ENCODE measurements around the gene JPH3. TPM values are rescaled to one million over a fixed set of nuclear protein-coding genes. Genes with fewer than 3 reads are reported as not detected.

Gene JPH3
- total RNA-seq, 1 experiment from 2014 or later = 1.4 TPM

GRCh38 chr16:87742781-87743490 is 140.6 kb downstream of the JPH3 start:
- CTCF ChIA-PET = no interaction called here
- Histone ChIP-seq H3K27ac (ENCODE audit: low read depth, low read length, poor library complexity, severe bottlenecking) (no peak overlapping the region), H3K36me3 (ENCODE audit: insufficient read depth, low read length, poor library complexity, severe bottlenecking) (peaks cover 30% of the 10 kb centered on the region), H3K9me3 (ENCODE audit: low read depth, low read length, poor library complexity, severe bottlenecking) (no peaks in the 10 kb centered on the region), H3K4me1 (ENCODE audit: insufficient read depth, low read length, poor library complexity, severe bottlenecking) (peaks cover 6% of the 10 kb centered on the region), H3K27me3 (replicated peaks; ENCODE audit: insufficient read depth, low read depth, low read length, poor library complexity) (no peaks in the 10 kb centered on the region), H3K4me3 (ENCODE audit: low read depth, low read length, poor library complexity, severe bottlenecking) (no peak overlapping the region)
- DNase-seq (ENCODE audit: low spot score) = peak; percentile 53
- TF ChIP-seq, protein P1, sequence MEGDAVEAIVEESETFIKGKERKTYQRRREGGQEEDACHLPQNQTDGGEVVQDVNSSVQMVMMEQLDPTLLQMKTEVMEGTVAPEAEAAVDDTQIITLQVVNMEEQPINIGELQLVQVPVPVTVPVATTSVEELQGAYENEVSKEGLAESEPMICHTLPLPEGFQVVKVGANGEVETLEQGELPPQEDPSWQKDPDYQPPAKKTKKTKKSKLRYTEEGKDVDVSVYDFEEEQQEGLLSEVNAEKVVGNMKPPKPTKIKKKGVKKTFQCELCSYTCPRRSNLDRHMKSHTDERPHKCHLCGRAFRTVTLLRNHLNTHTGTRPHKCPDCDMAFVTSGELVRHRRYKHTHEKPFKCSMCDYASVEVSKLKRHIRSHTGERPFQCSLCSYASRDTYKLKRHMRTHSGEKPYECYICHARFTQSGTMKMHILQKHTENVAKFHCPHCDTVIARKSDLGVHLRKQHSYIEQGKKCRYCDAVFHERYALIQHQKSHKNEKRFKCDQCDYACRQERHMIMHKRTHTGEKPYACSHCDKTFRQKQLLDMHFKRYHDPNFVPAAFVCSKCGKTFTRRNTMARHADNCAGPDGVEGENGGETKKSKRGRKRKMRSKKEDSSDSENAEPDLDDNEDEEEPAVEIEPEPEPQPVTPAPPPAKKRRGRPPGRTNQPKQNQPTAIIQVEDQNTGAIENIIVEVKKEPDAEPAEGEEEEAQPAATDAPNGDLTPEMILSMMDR (conservative IDR thresholded peaks at IDR 0.05; ENCODE audit: low read depth, low read length) = no peak
- TF ChIP-seq EZH2 (IDR thresholded peaks at IDR 0.05; ENCODE audit: borderline replicate concordance, low read depth, low read length, poor library complexity, severe bottlenecking) = no peak
- POLR2A ChIA-PET (ENCODE audit: low non-redundant PET) = no interaction called here
- intact Hi-C loops (cut with micrococcal nuclease; ENCODE audit: unreplicated experiment) = no loop called here
- no TSS peak for BruUV-seq (replicated peaks)

DNA sequence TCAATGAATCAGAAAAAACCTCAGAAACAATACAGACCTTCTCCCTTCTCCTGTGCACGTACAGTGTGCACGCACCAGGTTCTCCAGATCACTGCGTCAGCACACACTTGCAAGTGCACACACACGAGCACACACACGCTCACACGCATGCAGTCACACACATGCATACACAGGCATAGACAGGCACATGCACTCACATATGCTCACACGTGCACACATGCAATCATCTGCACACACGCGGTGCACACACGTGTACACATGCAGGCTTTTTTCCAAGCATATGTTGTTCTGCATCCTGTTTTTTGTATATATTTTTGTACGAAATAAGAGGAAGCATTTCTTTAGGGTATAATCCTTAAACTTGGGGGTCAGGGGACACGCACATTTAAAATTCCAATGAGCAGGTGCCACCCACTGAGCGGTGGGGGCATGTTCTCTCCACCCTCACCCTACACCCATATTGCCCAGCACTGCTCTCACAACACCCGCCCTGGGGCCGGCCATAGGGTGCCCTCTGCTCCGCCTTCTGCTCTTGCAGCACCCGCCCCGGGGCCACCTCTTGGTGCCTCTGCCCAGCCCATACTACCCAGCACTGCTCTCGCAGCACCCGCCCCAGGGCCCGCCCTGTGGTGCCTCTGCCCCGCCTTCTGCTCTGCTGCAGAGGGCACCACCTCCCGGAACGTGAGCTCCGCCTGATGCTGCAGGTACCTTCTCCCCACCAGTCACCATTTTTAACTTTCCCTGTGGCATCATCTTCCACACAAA is 142.6 kb downstream of the JPH3 start:
- peaks cover 48% of the 10 kb centered on the region for H3K36me3 ChIP-seq (ENCODE audit: insufficient read depth, low read length, poor library complexity, severe bottlenecking)
- no peaks in the 10 kb centered on the region for H3K9me3 ChIP-seq (ENCODE audit: low read depth, low read length, poor library complexity, severe bottlenecking)
- no TSS peak for BruUV-seq (replicated peaks)
- intact Hi-C loops (cut with micrococcal nuclease; ENCODE audit: unreplicated experiment) = no loop called here
- DNase-seq (ENCODE audit: low spot score) = no peak
- no peak for TF ChIP-seq EZH2 (IDR thresholded peaks at IDR 0.05; ENCODE audit: borderline replicate concordance, low read depth, low read length, poor library complexity, severe bottlenecking)
- no peak overlapping the region for H3K4me3 ChIP-seq (ENCODE audit: low read depth, low read length, poor library complexity, severe bottlenecking)
- H3K27ac ChIP-seq (ENCODE audit: low read depth, low read length, poor library complexity, severe bottlenecking) = no peak overlapping the region
- no peaks in the 10 kb centered on the region for H3K27me3 ChIP-seq (replicated peaks; ENCODE audit: insufficient read depth, low read depth, low read length, poor library complexity)
- ChIA-PET POLR2A (ENCODE audit: low non-redundant PET) (interaction anchor here (0.7 kb wide), 2 partner anchors 16 to 25 kb away, joined by 3 to 7 read pairs; no protein-coding TSS in a partner anchor), CTCF (no interaction called here)
- H3K4me1 ChIP-seq (ENCODE audit: insufficient read depth, low read length, poor library complexity, severe bottlenecking) = peaks cover 6% of the 10 kb centered on the region

DNA sequence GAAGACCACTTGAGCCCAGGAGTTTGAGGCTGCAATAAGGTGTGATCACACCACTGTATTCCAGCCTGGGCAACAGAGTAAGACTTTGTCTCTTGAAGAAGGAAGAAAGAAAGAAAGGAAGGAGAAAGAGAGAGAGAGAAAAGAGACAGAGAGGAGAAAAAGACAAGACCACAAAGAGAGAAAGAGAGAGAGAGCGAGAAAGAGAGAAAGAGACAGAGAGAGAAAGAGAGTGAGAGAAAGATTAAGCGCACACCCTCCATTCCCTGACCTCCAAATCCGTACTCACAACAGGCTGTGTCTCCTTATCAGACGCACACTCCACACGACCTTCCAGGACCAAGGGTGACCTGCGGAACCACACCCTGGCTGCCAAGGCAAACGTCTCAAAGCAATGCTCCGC is 143.9 kb downstream of the JPH3 start:
- Histone ChIP-seq H3K4me1 (ENCODE audit: insufficient read depth, low read length, poor library complexity, severe bottlenecking) (peaks cover 6% of the 10 kb centered on the region), H3K36me3 (ENCODE audit: insufficient read depth, low read length, poor library complexity, severe bottlenecking) (peaks cover 51% of the 10 kb centered on the region), H3K4me3 (ENCODE audit: low read depth, low read length, poor library complexity, severe bottlenecking) (no peak overlapping the region), H3K27ac (ENCODE audit: low read depth, low read length, poor library complexity, severe bottlenecking) (no peak overlapping the region), H3K9me3 (ENCODE audit: low read depth, low read length, poor library complexity, severe bottlenecking) (no peaks in the 10 kb centered on the region), H3K27me3 (replicated peaks; ENCODE audit: insufficient read depth, low read depth, low read length, poor library complexity) (no peaks in the 10 kb centered on the region)
- no peak for TF ChIP-seq EZH2 (IDR thresholded peaks at IDR 0.05; ENCODE audit: borderline replicate concordance, low read depth, low read length, poor library complexity, severe bottlenecking)
- TF ChIP-seq, protein P1 (conservative IDR thresholded peaks at IDR 0.05; ENCODE audit: low read depth, low read length) = no peak
- ChIA-PET POLR2A (ENCODE audit: low non-redundant PET) (no interaction called here), CTCF (no interaction called here)
- intact Hi-C loops (cut with micrococcal nuclease; ENCODE audit: unreplicated experiment) = no loop called here
- no peak for DNase-seq (ENCODE audit: low spot score)
- no TSS peak for BruUV-seq (replicated peaks)

Other genes with a start within 250 kb of the JPH3 start
- gene FBXO31, start 218.7 kb upstream of the JPH3 start, total RNA-seq (2021) = 32.2 and 34.3 TPM in 2 replicates
- gene MAP1LC3B, start 210.2 kb upstream of the JPH3 start, total RNA-seq (2021) = 68.6 and 74.7 TPM in 2 replicates
- 30.3 and 32.3 TPM in 2 replicates for gene ZCCHC14, start 109.5 kb upstream of the JPH3 start, total RNA-seq (2021)
- gene KLHDC4, start 163.5 kb downstream of the JPH3 start, total RNA-seq (2021) = 83.3 and 86.6 TPM in 2 replicates

Measured in A673 (cell line).